OCI-LY7 (cell line): Measurements from ENCODE around the gene FMNL2.

Source experiments
- CTCF ChIP-seq: fragments of 200-600 bp; sonication (generic); conservative IDR thresholded peaks from 2 replicates; pipeline ENCODE4 v1.5.1; 2014; ENCODE audit warnings: mild to moderate bottlenecking, antibody characterized with exemption, low read length, moderate library complexity, mixed read lengths
- EZH2phosphoT487 ChIP-seq: fragments of 200-600 bp; sonication (generic); IDR thresholded peaks from 2 replicates; pipeline ENCODE4 v1.6.1; 2018; ENCODE audit warnings: low read depth, borderline replicate concordance, mild to moderate bottlenecking, mixed run types, antibody characterized with exemption, low read length, moderate library complexity, mixed read lengths

GRCh38 chr2:152649997-152650396, 315.0 kb downstream of the FMNL2 start:
- TF ChIP-seq CTCF (no peak), EZH2phosphoT487 (no peak)
